Effector CD4-positive, alpha-beta T cell (primary cell): ENCODE results near the gene BEX5.
A peak's percentile ranks its signal among the peaks of the same experiment; 100 is the strongest.
"Not testable (repeated sequence)": the region's sequence is repeated elsewhere in the genome, so short reads cannot be mapped to it uniquely, and the experiment has no call there.

Source experiments
- DNase-seq: peaks from one replicate; pipeline ENCODE4 v3.0.0-alpha.2; 2020
- total RNA-seq: gene quantifications from one replicate; lab custom pipeline; 2026; lab: John Stamatoyannopoulos, UW

Gene BEX5
- 3.6 reads per million, percentile 14 among the genes with 10 or more reads in this experiment for total RNA-seq

DNA sequence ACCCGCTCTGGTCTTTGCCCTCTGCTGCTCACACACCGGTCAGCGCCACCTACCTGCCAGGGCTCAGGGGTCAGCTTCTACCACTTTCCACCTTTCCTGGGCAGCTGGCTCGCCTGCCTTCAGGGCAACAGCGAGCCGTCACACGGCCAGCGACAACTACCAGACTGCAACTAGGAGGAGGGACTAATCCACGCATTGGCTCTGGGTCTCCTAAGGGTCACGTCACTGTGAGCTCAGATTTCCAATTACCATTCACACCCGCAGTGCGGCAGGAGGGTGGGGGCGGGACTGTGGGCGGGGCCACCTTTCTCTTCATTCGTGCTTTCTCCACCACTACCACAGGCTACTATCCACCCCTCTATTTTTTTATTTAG is at the start of gene BEX5:
Gene BEX5 (minus strand): TSS at position 172 of the 374 bp plus-strand sequence. CDS start 1,712 bp downstream, outside the sequence.
- DNase-seq, result peak; percentile 43

DNA sequence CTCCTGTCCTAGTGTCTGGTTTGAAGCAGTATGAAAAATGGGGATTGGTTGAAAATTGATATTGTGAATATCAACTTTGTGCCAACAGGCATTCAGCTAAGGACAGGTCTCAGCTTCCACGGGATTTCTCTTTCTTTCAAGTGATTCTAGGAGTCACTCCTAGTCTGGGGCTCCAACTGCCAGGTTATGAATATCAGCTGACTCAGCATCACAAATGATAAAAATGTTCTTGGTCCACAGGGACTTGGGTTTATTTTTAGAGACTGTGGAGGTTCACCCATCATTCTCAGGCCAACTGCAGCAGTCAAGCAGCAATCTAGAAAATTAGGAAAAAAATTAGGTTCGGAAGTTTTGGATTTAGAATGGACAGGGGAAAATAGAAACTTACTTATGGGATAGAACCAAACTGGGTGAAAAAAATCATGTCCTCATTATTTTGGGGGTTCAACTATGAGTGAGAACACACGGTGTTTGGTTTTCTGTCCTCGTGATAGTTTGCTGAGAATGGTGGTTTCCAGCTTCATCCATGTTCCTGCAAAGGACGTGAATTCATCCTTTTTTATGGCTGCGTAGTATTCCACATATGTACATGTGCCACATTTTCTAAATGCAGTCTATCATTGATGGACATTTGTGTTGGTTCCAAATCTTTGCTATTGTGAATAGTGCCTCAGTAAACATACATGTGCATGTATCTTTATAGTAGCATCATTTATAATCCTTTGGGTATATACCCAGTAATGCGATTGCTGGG is 30.4 kb upstream of the BEX5 start:
- DNase-seq, result no peak

DNA sequence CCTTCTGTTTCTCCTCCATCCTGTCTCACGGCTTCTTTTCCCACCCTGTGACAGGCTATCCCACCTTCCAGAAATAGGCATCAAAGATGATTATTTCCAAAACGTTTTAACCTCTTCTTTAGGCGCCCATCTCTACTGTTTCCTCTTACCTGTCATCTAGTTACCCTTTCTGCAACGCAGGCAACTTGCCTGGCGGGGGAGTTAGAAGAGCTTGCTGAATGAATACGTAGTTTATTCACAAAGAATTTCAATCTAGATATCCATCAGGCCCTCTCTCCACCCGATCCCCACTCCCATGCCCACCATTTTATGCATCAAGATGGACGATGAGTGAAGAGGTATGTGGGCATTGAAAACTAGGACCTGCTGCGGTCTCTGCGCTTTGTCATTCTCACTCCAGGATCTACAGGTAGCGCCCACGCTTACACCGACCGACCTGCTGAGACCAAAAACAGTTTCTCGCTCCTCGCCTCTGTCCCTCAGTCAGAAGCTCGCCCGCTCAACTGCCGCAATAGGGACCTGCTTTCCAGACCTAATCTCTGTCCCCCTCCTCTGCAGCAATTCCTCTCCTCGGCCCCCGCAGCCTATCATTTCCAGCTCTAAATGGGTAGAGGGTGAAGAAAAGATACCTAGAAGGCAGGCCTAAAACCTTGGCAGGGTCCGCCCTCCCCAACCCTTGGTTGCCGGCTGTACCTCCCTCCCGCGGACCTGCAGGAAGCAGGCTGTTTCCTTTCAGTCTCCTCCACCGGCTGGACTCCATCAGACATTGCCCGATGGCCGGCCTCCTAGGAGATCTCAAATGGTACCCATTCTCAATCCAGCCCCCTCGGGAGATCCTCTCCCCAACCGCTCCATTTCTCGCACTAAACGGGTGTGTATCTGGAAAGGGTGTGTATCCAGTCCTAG is 624 bp downstream of the BEX5 start:
- peak; percentile 4 for DNase-seq

DNA sequence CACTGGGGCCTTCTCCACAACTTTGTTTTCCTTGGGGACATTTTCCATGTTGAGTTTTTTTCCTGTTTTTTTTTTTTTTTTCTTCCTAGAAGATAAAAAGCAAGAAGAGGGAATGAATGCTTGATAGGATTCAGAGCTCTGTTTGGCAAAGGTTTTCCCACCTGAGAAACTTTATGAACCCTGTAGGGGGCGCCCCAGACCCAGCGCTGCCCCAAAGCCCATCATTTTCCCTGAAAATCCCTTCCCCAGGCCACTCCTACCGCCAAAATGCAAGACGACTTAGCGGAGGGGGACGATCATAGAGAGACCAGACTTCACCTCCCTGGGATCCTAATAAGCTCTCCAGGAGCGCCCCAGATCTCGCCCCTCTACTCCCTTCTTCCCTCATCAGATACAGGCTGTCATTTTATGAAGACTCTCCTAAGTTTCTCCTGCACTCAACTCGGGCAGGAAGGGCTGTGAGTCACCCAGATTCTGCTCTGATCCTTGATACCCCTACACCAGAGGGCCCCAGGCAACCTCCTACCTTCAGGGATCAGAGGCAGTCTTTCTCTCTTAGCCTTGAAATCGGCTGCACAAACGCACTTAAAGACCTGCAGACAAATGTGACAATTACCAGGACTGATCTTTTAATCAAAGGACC is 1.4 kb downstream of the BEX5 start:
- no peak for DNase-seq

DNA sequence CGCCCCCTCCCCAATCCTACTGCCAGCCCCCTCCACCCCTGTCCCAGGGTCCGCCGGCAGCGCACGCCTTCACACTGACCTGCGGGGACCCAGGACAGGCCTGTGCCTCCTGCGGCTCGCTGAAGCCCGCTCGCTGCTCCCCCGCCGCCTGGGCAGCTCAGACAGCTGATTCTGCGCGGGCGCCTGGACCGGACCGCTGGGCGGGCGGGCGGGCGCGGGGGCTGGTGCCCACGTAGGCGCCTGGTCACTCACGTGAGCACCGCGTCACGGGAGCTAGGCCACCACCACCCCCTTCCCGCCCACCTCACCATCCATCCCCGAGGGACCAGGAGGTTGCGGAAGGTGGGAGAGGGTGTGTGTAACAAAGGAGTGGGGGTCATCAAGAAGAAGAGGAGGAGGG is 13.5 kb downstream of the BEX5 start, which contains the start of gene TCEAL6:
Gene TCEAL6 (minus strand): TSS at position 208 of the 400 bp plus-strand sequence.
- DNase-seq, result not testable (repeated sequence)

DNA sequence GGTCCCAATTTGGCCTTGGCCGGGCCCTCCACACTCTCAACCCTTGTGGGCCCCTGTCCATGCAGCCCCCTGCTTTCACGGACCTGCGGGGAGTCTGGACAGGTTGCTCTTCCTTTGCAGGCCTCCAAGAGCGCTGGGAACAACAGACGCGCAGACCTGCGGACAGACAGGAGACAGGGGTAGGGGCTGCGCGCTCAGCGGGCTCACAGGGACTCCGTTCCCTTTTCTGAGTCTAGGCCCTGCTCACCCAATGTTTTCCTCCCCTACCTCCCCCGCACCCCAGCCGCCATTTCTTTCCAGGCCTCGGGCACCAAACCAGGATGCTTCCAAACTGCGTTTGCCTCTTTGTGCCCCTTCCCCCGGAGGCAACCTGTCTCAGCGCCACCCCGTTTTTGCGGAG is 14.1 kb downstream of the BEX5 start:
- not testable (repeated sequence) for DNase-seq

DNA sequence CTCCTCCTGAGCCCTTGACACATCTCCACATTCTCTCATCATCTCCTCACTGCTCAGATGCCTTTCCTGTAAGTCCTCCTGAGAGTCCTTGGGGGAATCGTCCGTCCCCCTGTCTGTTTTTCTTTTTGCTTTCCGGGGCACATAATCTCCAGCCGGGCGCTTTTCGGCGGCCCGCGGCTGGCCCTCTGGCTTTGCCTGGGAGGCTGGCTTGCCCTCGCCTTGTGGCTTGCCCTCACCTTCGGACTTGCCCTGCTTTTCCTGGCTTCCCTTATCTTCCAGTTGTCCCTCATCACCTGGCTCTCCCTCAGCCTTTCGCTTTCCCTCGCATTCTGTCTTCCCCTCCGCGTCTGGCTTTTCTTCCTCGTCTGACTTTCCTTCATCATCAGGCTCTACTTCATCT is 14.9 kb downstream of the BEX5 start:
- not testable (repeated sequence) for DNase-seq

DNA sequence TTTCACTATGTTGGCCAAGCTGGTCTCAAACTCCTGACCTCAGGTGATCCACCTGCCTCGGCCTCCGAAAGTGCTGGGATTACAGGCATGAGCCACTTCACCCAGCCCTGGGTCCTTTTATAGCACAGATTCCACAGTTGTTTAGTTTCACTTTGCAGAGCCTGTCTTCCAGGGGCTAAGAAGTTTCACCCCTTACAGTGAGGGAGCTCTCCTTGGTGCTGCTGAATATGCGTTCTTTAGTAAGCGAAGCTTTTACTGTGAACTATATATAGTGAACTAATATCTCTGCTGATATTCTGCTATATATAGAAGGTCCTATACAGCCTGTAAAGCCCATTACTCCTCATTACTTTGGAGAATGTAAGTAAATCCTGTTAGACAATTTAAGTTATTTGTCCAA is 17.7 kb downstream of the BEX5 start:
- no peak for DNase-seq

DNA sequence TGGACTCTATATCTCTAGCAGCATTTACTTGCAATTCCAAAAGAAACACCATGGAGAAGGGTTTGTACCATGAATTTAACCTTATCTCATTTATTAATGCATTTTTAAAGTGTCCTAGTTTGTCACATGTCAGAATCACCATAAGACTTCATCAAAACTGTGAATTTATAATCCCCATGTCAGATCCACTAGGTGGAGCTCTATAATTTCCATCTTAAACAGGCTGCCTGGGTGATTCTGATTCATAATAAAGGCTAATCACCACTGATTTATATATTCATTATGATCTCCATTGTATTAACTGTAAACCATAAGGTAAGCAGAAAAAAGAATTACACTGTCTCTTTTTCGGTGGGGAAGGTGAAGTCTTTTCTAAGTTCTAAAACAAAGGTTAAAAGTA is 26.3 kb downstream of the BEX5 start:
- no peak for DNase-seq

DNA sequence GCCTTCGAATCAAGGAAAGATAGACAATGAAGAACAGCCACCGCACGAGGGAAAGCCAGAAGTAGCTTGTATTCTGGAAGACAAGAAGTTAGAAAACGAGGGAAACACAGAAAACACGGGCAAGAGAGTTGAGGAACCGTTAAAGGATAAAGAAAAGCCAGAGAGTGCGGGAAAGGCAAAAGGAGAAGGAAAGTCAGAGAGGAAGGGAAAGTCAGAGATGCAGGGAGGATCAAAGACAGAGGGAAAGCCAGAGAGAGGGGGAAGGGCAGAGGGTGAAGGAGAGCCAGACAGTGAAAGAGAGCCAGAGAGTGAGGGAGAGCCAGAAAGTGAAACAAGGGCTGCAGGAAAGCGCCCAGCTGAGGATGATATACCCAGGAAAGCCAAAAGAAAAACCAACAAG is 28.9 kb downstream of the BEX5 start:
- no peak for DNase-seq

DNA sequence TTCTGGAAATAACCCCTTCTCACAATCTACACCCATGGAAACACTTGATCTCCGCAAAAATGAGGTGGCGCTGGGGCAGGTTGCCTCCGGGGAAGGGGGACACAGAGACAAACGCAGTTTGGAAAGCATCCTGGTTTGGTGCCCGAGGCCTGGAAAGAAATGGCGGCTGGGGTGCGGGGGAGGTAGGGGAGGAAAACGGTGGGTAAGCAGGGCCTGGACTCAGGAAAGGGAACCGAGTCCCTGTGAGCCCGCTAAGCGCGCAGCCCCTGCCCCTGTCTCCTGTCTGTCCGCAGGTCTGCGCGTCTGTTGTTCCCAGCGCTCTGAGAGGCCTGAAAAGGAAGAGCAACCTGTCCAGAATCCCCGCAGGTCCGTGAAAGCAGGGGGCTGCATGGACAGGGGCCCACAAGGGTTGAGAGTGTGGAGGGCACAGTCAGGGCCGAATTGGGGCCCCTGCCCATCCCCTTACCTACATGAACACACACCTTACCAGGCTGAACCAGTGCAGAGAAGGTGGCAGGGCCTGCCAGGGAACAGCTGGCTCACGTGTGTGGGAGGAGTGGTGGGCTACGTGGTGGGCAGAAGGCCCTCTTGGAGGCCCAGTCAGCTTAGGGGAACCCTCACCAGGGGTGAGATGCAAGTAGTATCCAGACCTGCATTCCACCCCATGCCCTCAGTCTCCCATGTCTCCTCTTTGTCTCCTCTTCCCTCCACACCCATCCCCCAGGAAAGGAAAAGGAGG is 29.5 kb downstream of the BEX5 start:
- not testable (repeated sequence) for DNase-seq

DNA sequence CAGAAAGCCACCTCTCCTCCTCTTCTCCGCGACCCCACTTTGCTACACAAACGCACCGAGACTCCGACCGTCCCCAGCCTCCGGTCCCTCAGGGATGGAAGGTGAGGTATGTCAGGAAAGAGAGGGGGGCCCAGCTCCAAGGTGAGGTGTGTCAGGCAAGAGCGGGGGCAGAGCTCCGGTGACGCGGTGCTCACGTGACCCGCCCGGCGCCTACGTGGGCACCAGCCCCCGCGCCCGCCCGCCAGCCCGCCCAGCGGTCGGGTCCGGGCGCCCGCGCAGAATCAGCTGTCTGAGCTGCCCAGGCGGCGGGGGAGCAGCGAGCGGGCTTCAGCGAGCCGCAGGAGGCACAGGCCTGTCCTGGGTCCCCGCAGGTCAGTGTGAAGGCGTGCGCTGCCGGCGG is 30.3 kb downstream of the BEX5 start, which contains the start of gene TCEAL2:
Gene TCEAL2 (plus strand): TSS at position 244 of the 400 bp plus-strand sequence. CDS start 1,152 bp downstream, outside the sequence.
- not testable (repeated sequence) for DNase-seq

DNA sequence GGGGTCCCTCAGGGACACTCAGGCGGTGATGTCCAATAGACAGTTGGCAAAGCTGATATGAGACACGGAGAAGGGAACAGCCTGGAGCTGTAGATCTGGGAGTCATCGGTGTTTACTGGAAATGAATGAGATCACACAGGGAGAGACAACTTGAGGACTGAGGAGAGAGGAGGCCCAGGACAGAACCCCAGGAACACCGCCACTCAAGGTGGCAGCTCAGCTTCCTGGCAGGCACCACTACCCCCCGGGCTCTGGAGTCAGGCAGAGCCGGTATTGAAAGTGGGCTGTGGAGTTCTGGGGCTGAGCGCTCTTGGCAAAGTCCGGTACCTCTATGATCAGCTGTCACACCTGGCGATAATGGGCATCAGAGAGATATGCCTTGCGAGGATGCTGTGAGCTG is 30.8 kb downstream of the BEX5 start:
- not testable (repeated sequence) for DNase-seq

DNA sequence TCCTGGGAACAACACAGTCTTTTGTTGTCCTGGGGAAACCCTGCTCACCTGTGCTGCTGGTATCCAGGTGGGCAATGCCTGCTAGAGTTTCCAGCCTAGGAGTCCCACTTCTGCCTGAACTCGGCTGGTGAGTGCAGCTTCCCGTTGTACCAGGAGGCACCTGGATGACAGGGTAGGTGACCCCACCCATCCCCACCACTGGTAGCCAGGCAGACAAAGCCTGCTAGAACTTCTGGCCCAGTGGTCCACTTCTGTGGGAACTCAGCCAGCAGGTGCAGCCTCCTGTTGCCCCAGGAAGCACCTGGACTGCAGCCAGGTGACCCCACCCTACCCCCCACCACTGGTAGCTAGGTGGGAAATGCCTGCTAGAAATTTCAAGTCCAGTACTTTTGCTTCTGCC is 40.0 kb downstream of the BEX5 start:
- DNase-seq, result no peak

DNA sequence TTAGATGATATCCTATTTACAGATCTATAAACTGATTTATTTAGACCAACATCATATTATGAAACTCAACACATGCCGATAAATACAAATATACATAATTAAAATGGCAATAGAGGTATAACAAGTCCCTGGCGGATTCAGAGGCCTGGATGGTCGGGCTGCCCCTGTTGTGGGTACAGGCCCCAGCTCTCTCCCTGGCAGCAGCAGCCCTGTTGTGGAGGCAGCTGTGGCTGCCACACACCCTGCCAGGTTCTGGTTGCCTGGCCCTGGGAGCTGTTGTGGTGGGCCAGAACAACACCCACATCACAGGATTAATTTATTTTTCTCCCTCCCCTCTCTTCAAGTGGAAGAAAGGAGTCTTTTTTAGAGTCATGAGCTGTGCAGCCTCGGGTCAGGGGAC is 42.4 kb downstream of the BEX5 start:
- DNase-seq, result no peak
